Liver (tissue), 9 donors: ENCODE data around the gene TANC1. TPM values are rescaled to one million over a fixed set of nuclear protein-coding genes. Genes with fewer than 3 reads are reported as not detected.
"Not testable (repeated sequence)": the region's sequence is repeated elsewhere in the genome, so short reads cannot be mapped to it uniquely, and the experiment has no call there.

Experiments
- DNase-seq: peaks from one replicate; pipeline ENCODE4 v3.0.0-alpha.2; 2017; ENCODE audit warnings: low spot score
- H3K27ac ChIP-seq, 2 donors: one replicate each; pipeline ENCODE4 v1.7.0; 2013; ENCODE audit warnings: inconsistent platforms in 2 of 2, low read length in 2 of 2, control low read depth in 1 of 2, low read depth in 1 of 2, mild to moderate bottlenecking in 1 of 2
- H3K27me3 ChIP-seq, 4 donors: one replicate each; pipeline versions ENCODE4 v1.6.1 to v1.7.0; 2013; ENCODE audit warnings: low read length in 3 of 4, inconsistent platforms in 1 of 4, mild to moderate bottlenecking in 1 of 4, moderate library complexity in 1 of 4; ENCODE audit not compliant: control insufficient read depth in 4 of 4, insufficient read depth in 4 of 4
- H3K36me3 ChIP-seq, 4 donors: one replicate each; pipeline versions ENCODE4 v1.6.1 to v1.7.0; 2013; ENCODE audit warnings: low read length in 3 of 4, mild to moderate bottlenecking in 3 of 4, low read depth in 1 of 4, moderate library complexity in 1 of 4; ENCODE audit not compliant: control insufficient read depth in 4 of 4, insufficient read depth in 3 of 4
- H3K4me1 ChIP-seq, 4 donors: one replicate each; pipeline versions ENCODE4 v1.6.1 to v1.7.0; 2013; ENCODE audit warnings: low read length in 3 of 4, mild to moderate bottlenecking in 3 of 4, moderate library complexity in 1 of 4; ENCODE audit not compliant: control insufficient read depth in 4 of 4, insufficient read depth in 4 of 4
- H3K4me3 ChIP-seq, 3 donors: one replicate each; pipeline versions ENCODE4 v1.6.1 to v1.7.0; 2013; ENCODE audit warnings: low read length in 3 of 3, control low read depth in 1 of 3, low read depth in 1 of 3, mild to moderate bottlenecking in 1 of 3
- H3K9ac ChIP-seq, 2 donors: one replicate each; pipeline ENCODE4 v1.7.0; 2013; ENCODE audit warnings: low read length in 2 of 2, mild to moderate bottlenecking in 2 of 2, moderate library complexity in 2 of 2, control low read depth in 1 of 2, low read depth in 1 of 2
- H3K9me3 ChIP-seq, 4 donors: one replicate each; pipeline versions ENCODE4 v1.6.1 to v1.7.0; 2013; ENCODE audit warnings: low read length in 3 of 4; ENCODE audit not compliant: control insufficient read depth in 4 of 4
- CTCF ChIP-seq: fragments of 150-350 bp; IDR thresholded peaks from 2 replicates; pipeline ENCODE4 v1.5.1; 2017; ENCODE audit warnings: improper control_type of control experiment, low read depth, low read length; ENCODE audit not compliant: missing input control
- FOXA1 ChIP-seq: IDR thresholded peaks from 2 replicates; pipeline ENCODE4 v1.6.1; 2016; ENCODE audit warnings: antibody characterized with exemption
- FOXA2 ChIP-seq: IDR thresholded peaks from 2 replicates; pipeline ENCODE4 v1.6.1; 2016; ENCODE audit warnings: antibody characterized with exemption
- HNF4A ChIP-seq, 2 donors: conservative IDR thresholded peaks; 2 replicates each; pipeline ENCODE4 v1.6.1; 2016; ENCODE audit warnings: antibody characterized with exemption in 2 of 2, mild to moderate bottlenecking in 2 of 2
- HNF4G ChIP-seq: IDR thresholded peaks from 2 replicates; pipeline ENCODE4 v1.6.1; 2016; ENCODE audit warnings: antibody characterized with exemption
- MAX ChIP-seq: IDR thresholded peaks from 2 replicates; pipeline ENCODE4 v1.6.1; 2016; ENCODE audit warnings: antibody characterized with exemption
- NR2F2 ChIP-seq: IDR thresholded peaks from 2 replicates; pipeline ENCODE4 v1.6.1; 2016; ENCODE audit warnings: antibody characterized with exemption
- RAD21 ChIP-seq, 2 donors: IDR thresholded peaks; 2 replicates each; pipeline ENCODE4 v1.6.1; 2016; ENCODE audit warnings: antibody characterized with exemption in 2 of 2, mild to moderate bottlenecking in 2 of 2
- REST ChIP-seq: IDR thresholded peaks from 2 replicates; pipeline ENCODE4 v1.6.1; 2016; ENCODE audit warnings: antibody characterized with exemption, mild to moderate bottlenecking
- SP1 ChIP-seq: IDR thresholded peaks from 2 replicates; pipeline ENCODE4 v1.6.1; 2018; ENCODE audit warnings: antibody characterized with exemption, mild to moderate bottlenecking
- WGBS: extraction: QIAGEN DNeasy Blood & Tissue Kit; methylation state at CpG from one replicate; pipeline ENCODE4 v1.1.7; 2013; 5-methylcytosine and 5-hydroxymethylcytosine counted together
- polyA plus RNA-seq, 2 donors: library from polyadenylated mRNA; stranded (reverse) in 1 of 2; unstranded in 1 of 2; fragments of 200-250 nt in 1 of 2; fragments of >200 nt in 1 of 2; fragmentation: Nextera tagmentation in 1 of 2; extraction: Ambion mirVana in 1 of 2; gene quantifications; one replicate each; pipeline versions ENCODE4 v1.2.1 to v1.2.3, GENCODE V29; 2013 to 2015
- total RNA-seq, 2 donors: library from RNA; depleted of rRNA; stranded (reverse); fragments of >200 nt; gene quantifications; one replicate each; pipeline ENCODE4 v1.2.3, GENCODE V29; 2014
- donor health status: healthy.
- donor health status: healthy.
- donor health status: healthy.
- donor health status: healthy.
- donor health status: healthy.

The TANC1 gene
- total and polyA plus RNA-seq, 4 donors = 3.7 to 17.7 (median 5.2) TPM

GRCh38 chr2:159139216-159139933, 170.9 kb downstream of the TANC1 start (continued):
- TF ChIP-seq SP1 (no peak), CTCF (no peak), RAD21 (IDR thresholded peaks at IDR 0.05) (no peak), FOXA1 (no peak), FOXA2 (no peak), MAX (no peak), NR2F2 (no peak)

GRCh38 chr2:159140070-159140769, 171.8 kb downstream of the TANC1 start:
- no peak for DNase-seq
- 83% methylated on average over 2 of the region's 2 CpGs for WGBS
- TF ChIP-seq FOXA1 = no peak
- no peak for TF ChIP-seq RAD21 (IDR thresholded peaks at IDR 0.05)
- TF ChIP-seq REST = no peak
- no peak for TF ChIP-seq HNF4G
- no peak for TF ChIP-seq HNF4A (conservative IDR thresholded peaks at IDR 0.05)
- H3K4me1 ChIP-seq = peaks cover 3 to 12% (median 8%) of the 10 kb centered on the region in 4 donors
- no peaks in the 10 kb centered on the region for H3K9me3 ChIP-seq
- no peak overlapping the region for H3K4me3 ChIP-seq
- no peaks in the 10 kb centered on the region for H3K27me3 ChIP-seq
- H3K27ac ChIP-seq = no peak overlapping the region
- no peak overlapping the region for H3K9ac ChIP-seq
- H3K36me3 ChIP-seq = no peaks in the 10 kb centered on the region

GRCh38 chr2:159140821-159141220, 172.4 kb downstream of the TANC1 start:
- H3K4me3 ChIP-seq, H3K36me3 ChIP-seq, H3K27ac ChIP-seq, H3K27me3 ChIP-seq, H3K9ac ChIP-seq, DNase-seq, H3K9me3 ChIP-seq: not testable (repeated sequence)
- WGBS = 96% methylated on average over 4 of the region's 4 CpGs
- H3K4me1 ChIP-seq = peaks cover 3 to 16% (median 14%) of the 10 kb centered on the region in 4 donors
